NCI-H69 (cell line): ENCODE results near the gene RIPK1.
"Not testable (repeated sequence)": the region's sequence is repeated elsewhere in the genome, so short reads cannot be mapped to it uniquely, and the experiment has no call there.

Source experiments
- DNase-seq: peaks from one replicate; lab custom pipeline; 2025; lab: John Stamatoyannopoulos, UW

The RIPK1 gene

GRCh38 chr6:3068329-3069214, at the start of gene RIPK1:
Gene RIPK1 (plus strand): TSS chr6:3068494. CDS start chr6:3076824, 8,330 bp downstream.
- DNase-seq: peak; percentile 96

- DNase-seq: no peak
Measured at GRCh38 chr6:3019065-3019464, 49.2 kb upstream of the RIPK1 start.

DNA sequence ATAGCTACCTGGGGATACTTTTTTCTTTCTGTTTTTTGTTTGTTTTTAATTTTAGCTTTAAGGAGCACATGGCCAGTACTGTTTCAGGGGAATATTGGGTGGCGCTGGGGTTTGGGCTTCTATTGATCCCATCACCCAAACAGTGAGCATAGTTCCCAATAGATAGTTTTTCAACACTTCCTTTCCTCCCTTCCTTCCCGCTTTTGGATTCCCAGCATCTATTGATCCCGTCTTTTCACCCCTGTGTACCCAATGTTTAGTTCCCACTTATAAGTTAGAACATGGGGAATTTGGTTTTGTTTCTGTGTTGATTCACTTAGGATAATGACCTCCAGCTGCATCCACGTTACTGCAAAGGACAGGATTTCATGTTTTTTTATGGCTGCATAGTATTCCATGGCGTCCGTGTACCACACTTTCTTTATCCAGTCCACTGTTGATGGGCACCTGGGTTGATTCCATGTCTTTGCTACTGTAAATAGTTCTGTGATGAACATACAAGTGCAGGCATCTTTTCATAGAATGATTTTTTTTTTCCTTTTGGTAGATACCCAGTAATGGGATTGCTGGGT, 48.5 kb upstream of the RIPK1 start:
- no peak for DNase-seq

GRCh38 chr6:3020976-3021598, 47.2 kb upstream of the RIPK1 start:
- not testable (repeated sequence) for DNase-seq

GRCh38 chr6:3022765-3023662, 45.3 kb upstream of the RIPK1 start:
- peak; percentile 32 for DNase-seq

- DNase-seq: peak; percentile 82
Measured at GRCh38 chr6:3023663-3024483, 44.4 kb upstream of the RIPK1 start.

DNA sequence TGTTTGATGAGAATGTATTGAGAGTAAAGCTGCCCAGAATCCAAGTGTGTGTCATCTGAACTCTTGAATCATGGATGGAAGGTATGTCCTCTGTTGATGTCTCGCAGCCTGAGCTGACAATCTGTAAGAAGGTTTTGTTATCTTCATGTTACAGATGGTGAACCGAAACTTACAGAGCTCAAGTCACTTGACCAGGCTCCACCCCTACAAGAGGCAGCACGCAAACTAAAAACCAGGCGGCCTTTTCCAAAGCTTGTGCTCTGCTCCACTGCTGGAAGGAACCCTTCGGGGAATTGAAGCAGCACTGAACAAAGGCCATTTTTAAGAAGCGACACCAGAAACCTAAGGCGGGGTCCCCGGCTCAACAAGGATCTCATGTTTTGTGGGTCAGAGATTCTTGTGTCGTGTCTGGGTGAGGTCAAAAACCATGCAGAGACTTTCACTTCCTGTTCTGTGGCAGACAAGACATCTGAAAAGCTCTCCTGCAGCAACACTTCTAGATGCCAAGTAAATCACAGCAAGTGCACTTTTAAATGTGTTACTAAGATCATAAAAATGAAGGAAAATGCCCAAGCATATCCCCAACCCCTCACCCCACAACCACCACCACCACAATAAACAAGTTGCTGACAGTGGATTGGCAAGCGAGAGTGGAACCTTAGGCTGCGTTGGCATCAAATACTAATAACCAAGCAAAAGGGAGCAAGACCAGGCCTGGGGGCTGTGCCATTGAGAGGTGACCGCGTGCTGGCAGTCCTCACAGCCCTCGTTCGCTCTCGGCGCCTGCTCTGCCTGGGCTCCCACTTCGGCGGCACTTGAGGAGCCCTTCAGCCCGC, 41.3 kb upstream of the RIPK1 start:
- no peak for DNase-seq

DNA sequence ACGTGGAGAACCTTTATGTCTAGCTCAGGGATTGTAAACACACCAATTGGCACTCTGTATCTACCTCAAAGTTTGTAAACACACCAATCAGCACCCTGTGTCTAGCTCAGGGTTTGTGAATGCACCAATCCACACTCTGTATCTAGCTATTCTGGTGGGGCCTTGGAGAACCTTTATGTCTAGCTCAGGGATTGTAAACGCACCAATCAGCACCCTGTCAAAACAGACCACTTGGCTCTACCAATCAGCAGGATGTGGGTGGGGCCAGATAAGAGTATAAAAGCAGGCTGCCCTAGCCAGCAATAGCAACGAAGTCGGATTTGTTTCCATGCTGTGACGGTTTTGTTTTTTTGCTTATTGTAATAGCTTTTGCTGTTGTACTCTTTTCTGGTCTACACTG, 40.1 kb upstream of the RIPK1 start:
- not testable (repeated sequence) for DNase-seq

- no peak for DNase-seq
Measured at GRCh38 chr6:3031857-3032640, 36.2 kb upstream of the RIPK1 start.

DNA sequence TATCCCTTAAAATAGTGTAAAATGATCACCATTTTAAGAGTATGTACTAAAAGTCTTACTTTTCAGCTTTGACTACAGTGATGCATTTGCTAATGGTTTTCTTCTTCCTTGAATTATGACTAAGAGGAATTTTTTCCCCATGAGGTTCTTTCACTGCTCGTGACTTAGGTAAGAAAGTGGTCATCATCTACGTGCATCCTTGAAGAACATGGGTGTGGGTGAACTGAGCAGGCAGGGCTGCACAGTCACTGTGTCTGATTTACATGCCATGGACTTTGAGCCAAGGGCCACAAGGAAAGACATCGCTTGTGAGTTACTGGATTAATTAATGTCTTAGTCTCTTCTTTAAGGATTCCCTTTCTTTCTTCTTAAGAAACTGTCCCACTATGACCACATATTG, 35.3 kb upstream of the RIPK1 start:
- DNase-seq: no peak

- no peak for DNase-seq
Measured at GRCh38 chr6:3033652-3034051, 34.6 kb upstream of the RIPK1 start.

DNA sequence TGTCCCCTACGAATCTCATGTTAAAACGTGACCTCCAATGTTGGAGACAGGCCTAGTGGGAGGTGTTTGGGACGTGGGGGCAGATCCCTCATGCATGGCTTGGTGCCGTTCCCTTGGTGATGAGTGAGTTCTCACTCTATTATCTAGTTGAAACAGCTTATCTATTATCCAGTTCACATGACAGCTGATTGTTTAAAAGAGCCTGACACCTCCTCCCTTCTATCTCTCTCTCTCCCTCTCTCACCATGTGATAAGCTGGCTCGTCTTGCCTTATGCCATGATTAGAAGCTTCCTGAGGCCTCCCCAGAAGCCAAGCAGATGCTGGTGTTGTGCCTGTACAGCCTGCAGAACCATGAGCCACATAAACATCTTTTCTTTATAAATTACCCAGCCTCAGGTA, 32.9 kb upstream of the RIPK1 start:
- no peak for DNase-seq

GRCh38 chr6:3036861-3037637, 31.2 kb upstream of the RIPK1 start:
- no peak for DNase-seq

DNA sequence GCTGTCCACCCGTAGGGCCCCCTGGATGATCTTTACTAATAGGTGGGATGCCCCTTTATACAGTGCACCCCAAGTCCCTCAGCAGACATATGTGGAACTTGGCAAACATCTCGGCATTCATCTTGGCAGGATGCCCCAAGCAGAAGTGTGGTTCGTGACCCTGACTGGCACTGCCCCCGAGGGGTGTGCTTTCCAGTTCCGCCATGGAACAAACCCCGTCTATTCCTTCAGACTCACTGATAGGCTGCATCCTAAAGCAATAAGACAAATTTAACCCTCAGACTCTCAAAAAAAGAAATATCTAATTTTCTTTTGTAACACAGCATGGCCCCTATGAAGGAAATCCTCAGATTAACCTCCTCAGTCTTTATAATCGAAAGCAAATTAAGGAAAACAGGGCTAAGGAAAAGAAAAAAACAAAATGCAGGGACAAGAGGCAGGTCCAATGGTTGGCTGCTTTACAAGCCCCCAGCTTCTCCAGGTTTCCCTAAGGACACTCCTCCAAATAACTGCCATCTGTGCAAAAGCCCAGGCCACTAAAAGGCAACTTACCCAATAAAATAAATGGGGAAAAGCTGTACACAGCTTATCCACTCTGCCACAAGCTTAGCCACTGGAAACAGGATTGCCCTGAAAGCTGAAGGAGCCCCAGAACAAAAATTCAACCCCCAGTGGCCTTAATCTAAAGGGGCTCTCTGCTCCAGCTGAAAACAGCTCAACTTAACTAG, 30.5 kb upstream of the RIPK1 start:
- DNase-seq: no peak

GRCh38 chr6:3039384-3039783, 28.9 kb upstream of the RIPK1 start:
- DNase-seq: peak; percentile 92

DNA sequence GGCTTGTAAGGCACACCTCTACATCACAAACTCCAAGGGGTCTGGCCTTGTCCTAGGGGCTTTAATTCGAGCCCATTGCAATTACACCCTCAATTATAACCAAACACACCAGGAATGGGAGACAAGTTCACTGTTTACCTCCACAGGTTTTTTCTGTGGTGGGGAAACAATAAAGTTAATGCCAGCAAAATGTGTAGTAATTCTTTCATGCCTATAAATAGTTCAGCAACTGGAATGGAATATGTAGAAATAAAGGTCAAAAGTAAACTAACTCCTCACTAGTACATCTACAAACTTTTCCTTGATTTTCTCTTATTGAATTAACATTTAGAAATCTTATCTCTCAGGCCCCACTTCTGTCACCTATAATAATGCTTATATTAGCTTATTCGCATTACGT, 27.1 kb upstream of the RIPK1 start:
- no peak for DNase-seq

GRCh38 chr6:3041606-3042005, 26.7 kb upstream of the RIPK1 start:
- DNase-seq: no peak

GRCh38 chr6:3045369-3045768, 22.9 kb upstream of the RIPK1 start:
- DNase-seq: peak; percentile 77
